ENCODE results near the gene GTPBP6.
"Not testable (repeated sequence)": the region's sequence is repeated elsewhere in the genome, so short reads cannot be mapped to it uniquely, and the experiment has no call there.

- TF ChIP-seq CTCF (IDR thresholded peaks at IDR 0.05; ENCODE audit: low read depth, low read length, poor library complexity, severe bottlenecking); EZH2phosphoT487 (IDR thresholded peaks at IDR 0.05; ENCODE audit: borderline replicate concordance, low read length): not testable (repeated sequence)
Measured at GRCh38 chrX:282000-282681, 36.5 kb downstream of the GTPBP6 start.

Data from DOHH2 (cell line).